Measurements from ENCODE around the gene OR51G2.

DNA sequence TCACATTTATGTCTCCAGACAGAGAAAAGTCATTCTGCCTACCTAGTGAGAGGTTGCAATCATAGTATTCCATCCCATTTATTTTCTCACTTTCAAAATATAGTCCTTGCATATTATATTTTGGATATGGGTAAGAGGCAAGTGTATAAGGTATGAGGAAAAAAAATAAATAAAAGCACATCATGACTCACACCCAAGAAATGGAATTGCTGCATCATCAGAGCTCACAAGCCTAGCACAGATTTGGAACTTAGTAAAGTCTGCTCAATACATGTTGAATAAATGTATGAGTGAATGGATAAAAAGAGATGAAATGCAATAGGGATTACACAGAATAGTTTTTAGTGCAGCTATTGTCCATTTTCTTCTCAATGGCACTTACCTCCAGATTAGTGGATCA is 7.5 kb upstream of the OR51G2 start:
- TF ChIP-seq, protein P1, sequence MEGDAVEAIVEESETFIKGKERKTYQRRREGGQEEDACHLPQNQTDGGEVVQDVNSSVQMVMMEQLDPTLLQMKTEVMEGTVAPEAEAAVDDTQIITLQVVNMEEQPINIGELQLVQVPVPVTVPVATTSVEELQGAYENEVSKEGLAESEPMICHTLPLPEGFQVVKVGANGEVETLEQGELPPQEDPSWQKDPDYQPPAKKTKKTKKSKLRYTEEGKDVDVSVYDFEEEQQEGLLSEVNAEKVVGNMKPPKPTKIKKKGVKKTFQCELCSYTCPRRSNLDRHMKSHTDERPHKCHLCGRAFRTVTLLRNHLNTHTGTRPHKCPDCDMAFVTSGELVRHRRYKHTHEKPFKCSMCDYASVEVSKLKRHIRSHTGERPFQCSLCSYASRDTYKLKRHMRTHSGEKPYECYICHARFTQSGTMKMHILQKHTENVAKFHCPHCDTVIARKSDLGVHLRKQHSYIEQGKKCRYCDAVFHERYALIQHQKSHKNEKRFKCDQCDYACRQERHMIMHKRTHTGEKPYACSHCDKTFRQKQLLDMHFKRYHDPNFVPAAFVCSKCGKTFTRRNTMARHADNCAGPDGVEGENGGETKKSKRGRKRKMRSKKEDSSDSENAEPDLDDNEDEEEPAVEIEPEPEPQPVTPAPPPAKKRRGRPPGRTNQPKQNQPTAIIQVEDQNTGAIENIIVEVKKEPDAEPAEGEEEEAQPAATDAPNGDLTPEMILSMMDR (IDR thresholded peaks at IDR 0.05): no peak
- no peak for TF ChIP-seq POLR2AphosphoS5 (IDR thresholded peaks at IDR 0.05)
